Dermis microvascular lymphatic vessel endothelial cell (primary cell): ENCODE results near the gene PROK2. TPM values are rescaled to one million over a fixed set of nuclear protein-coding genes. Genes with fewer than 3 reads are reported as not detected.

Experiments
- DNase-seq, 2 donors: peaks; one replicate each; pipeline versions ENCODE4 v3.0.0 to v3.0.0-alpha.2; 2010; ENCODE audit warnings: low read depth in 2 of 2
- total RNA-seq: library from RNA; depleted of rRNA; stranded (reverse); fragments of >200 nt; gene quantifications from 2 replicates; pipeline ENCODE4 v1.2.1, GENCODE V29; 2014

PROK2 gene
- total RNA-seq, 1 donor from 2014 or later = not detected

- no peak for DNase-seq
These were observed 1.6 kb upstream of the PROK2 start for GRCh38 chr3:71786551-71786950.

DNA sequence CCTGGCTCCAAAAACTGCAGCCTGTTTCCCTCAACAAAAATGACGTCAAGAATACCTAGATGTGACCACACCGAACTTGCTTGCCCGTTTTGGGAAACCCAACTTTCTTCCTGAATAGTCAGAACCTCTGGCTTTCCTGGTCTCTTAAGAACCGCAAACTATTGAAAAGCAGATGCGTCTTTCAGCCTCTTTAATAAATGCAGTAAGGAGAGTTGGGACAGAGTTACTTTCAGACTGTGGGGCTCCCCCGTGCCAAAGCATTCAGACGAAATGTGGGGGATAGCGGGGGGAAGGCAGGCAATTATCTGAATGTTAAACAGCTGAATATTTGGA is 1.2 kb upstream of the PROK2 start:
- DNase-seq = no peak

- DNase-seq = no peak
These were observed 726 bp upstream of the PROK2 start for GRCh38 chr3:71785532-71786216.

DNA sequence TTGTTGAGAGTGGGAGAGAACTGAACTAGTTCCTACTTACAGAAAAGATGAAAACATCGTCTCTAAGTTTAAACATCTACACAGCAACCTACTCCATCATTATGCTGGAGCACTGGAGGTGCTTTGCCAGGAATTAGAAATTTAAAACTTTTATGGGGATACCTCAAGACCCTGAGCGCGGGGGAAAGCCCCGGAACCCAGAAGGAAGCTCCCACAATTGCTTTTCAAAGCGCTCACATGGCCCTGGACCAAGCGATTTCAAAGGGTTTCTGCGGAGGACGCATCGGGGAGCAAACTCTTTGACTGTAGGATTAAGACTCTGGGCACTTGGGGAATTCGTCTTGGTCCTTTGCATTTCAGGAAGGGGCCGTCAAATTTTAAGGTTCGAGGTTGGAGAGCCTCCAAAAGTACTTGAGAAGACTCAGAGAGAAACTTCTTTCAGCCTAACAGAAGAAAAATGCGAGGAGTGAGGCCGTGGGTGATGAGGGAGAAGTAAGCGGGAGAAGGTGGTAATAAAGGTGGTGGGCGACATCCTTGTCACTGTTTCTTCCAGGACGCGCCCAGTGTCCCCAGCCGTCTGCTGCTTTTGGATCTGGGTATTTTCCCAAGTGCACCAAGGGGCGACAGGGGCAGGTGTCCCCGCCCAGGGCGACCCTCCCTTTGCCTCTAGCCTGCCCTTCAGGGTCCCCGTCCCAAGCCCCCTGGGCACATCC is 591 bp downstream of the PROK2 start:
- DNase-seq = no peak

DNA sequence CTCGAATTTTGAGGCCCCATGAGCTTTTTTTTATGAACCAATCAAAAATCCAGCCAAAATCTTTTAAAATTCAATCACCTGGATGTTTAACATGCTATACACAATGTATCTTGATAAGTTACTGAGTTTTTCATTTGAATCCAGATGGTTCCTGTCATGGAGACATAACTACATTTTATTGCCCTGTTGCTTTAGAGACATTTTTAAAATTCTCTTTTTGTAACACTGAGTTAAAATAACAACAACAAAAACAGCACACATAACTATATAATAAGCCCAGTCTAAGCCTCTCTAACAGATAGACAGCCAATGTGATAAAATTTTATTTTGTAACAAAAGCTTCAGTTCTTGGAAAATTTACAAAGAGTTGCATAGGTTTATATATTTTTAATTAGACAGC is 1.8 kb downstream of the PROK2 start:
- no peak for DNase-seq

DNA sequence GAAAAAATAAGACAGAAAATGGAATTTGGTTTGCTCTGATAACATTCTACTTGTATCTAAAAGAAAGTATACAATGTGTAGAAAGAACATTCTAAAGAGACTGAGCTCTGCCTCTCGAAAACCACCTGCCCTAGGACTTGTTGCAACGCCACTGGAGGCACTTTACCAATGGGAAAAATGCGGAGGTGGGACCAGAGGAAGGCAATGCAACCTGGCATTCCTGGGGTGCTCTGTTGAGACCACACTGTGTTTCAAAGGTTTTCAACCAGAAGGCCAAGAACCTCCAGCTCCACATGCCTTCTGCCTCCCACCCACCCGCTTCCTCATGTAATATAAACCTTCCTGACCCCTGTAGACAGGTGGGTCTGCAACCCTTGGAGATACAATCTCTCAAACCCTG is 4.5 kb downstream of the PROK2 start:
- no peak for DNase-seq

DNA sequence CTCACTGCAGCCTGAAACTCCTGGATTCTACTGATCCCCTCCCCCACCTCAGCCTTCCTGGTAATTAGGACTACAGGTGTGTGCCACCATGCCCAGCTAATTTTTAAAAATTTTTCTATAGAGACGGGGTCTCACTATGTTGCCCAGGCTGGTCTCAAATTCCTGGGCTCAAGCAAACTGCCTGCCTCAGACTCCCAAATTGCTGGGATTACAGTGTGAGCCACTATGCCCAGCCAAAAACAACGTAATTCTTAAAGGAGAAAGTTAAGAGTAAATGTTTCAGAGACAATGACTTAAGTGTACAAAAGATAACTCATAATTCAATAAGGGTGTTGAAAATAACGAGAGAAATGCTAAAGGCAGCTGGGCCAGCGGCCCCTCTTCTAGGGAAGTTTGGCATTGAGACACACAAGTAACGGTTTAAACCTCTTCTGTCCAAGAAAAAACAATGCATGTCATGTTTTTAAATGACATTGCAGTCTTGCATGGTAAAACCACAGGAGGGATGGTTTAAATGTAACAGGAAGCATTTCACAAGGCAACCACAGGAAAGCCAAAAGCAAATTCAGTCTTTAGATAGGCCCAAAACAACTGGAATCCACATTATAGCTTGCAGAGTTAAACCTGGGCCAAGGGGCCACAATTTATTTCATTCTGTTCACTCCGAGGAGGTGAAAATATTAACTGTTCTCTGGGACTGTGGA is 5.1 kb downstream of the PROK2 start:
- no peak for DNase-seq

DNA sequence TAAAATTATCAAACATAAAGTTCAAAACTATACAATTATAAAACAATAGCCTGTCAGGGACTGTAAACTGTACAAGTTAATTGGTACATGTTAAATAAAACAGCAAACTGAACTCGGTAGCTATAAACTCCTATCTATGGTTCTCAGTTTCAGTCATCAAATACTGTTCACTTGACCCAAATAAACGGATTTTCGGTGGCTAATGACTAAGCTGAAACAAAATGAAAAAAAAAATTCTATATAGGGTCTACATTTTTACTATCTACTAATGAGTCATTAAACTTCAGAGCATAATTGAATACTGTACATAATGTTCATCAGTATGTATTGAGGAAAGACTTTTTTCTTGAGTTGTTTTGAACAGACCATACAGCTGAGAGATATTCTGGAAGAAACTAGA is 6.6 kb downstream of the PROK2 start:
- no peak for DNase-seq

DNA sequence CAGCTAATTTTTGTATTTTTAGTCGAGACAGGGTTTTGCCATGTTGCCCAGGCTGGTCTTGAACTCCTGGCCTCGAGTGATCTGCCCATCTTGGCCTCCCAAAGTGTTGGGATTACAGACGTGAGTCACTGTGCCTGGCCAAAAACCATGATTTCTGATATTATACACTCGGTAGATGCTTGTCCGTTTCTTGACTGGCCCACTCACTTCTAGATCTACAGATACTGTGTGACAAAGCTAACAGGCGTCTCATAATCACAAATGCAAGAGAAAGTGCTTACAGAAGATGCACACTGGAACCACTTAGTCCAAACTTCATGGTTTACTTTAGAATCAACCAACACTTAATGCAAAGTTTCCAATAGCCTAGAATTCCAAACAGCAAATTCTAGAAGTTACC is 8.4 kb downstream of the PROK2 start:
- DNase-seq = no peak

DNA sequence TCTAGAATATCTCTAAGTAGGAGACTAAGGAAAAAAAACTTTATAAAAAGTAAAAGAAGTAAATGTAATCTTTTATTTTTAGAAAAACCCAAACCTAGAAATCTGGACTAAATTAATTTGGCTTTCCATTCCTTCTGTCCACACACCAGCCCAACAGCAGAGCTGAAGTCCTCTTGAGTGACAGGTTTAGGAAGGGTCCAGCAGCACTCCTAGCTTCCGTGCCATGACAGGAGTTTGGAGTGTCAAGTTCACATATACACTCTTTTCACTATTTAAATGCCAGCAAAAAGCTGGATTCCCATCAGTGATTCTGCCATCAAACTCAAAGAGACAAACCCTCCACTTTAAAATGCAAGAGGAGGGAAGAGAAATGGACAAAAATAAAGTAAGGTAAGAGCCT is 13.1 kb downstream of the PROK2 start:
- no peak for DNase-seq

- DNase-seq = no peak
These were observed 13.8 kb downstream of the PROK2 start for GRCh38 chr3:71771126-71771525.

DNA sequence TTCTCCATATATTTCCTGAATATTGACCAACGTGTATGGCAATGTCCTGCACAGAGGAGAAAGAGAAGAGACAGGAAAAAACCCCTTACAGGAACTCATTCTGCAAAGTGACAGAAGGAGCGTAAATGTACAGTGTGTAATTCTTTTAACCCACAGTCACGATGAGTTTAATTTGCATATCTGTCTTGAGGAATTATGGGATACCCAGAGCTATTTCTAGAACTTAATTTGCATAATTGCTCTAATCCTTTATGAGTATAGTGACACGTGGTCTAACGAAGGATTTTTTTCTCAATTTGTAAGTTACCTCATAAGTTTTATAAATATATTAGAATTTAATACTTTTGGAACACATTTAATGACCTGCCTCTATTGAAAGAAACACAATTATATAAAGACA is 21.5 kb downstream of the PROK2 start:
- no peak for DNase-seq

DNA sequence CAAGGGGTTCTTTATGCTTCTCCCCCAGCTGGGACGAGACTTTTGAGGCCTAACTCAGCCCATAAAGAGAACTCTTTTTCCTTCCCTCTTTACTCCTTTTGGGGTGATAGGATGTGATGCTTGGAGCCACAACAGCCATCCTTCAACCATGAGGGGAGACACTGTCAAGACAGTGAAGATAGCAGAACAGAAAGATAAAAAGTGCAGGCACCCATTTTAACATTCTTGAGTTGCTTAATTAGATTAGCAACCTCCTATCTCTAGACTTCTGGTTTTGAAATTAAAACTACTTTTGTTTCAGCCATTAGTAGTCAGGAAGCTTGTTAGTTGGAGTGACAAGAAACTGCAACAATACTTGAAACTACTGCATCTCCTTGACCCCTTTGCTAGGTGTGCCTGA is 24.8 kb downstream of the PROK2 start:
- no peak for DNase-seq

- no peak for DNase-seq
These were observed 25.5 kb downstream of the PROK2 start for GRCh38 chr3:71759401-71759800.

DNA sequence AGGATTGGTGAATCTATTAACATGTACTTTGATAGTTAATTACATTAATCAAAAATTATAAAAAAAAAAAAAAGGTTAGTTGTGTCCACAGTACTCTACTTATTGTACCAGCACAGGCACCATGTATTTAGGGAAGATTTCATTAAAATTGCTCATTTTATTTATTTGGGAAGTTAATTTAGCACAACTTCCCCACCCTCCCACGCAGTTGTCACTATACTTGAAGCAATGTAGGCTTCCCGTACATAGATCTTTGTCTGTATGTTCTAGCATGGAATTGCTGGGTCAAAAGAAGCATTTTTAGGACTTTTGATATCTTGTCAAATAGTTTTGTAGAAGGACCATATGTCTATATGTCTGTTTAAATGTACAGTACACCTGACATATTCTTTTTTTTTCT is 26.9 kb downstream of the PROK2 start:
- no peak for DNase-seq

DNA sequence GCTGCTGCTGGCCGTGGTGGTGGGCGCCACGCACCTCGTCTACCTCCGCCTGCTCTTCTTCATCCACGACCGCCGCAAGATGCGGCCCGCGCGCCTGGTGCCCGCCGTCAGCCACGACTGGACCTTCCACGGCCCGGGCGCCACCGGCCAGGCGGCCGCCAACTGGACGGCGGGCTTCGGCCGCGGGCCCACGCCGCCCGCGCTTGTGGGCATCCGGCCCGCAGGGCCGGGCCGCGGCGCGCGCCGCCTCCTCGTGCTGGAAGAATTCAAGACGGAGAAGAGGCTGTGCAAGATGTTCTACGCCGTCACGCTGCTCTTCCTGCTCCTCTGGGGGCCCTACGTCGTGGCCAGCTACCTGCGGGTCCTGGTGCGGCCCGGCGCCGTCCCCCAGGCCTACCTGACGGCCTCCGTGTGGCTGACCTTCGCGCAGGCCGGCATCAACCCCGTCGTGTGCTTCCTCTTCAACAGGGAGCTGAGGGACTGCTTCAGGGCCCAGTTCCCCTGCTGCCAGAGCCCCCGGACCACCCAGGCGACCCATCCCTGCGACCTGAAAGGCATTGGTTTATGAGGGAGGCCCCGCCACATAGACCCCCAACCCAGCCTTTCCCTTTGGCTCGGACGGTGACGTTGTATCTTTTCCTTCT is 30.2 kb downstream of the PROK2 start:
- no peak for DNase-seq

DNA sequence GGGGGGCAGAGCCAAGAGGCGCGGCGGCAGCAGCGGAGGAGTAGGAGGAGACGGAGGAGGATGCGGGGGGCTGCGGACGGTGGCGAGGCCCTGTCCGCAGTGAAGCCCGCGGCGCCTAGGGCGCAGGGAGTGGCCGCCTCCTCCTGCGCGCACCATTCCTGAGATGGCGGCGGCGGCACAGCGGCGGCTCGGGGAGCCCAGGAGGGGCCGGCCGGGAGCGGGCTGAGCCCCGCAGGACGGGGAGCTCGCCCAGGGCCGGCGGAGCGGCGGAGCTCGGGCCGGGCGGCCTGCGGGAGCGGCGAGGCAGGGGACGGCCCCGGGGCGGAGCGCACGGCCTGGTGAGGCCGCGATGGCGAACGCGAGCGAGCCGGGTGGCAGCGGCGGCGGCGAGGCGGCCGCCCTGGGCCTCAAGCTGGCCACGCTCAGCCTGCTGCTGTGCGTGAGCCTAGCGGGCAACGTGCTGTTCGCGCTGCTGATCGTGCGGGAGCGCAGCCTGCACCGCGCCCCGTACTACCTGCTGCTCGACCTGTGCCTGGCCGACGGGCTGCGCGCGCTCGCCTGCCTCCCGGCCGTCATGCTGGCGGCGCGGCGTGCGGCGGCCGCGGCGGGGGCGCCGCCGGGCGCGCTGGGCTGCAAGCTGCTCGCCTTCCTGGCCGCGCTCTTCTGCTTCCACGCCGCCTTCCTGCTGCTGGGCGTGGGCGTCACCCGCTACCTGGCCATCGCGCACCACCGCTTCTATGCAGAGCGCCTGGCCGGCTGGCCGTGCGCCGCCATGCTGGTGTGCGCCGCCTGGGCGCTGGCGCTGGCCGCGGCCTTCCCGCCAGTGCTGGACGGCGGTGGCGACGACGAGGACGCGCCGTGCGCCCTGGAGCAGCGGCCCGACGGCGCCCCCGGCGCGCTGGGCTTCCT is 31.0 kb downstream of the PROK2 start, which contains the start of gene GPR27:
GPR27 (plus strand) TSS at position 155 of the 909 bp plus-strand sequence; CDS start at position 350, 195 bp downstream.
- DNase-seq = peak; percentile 16 to 66

DNA sequence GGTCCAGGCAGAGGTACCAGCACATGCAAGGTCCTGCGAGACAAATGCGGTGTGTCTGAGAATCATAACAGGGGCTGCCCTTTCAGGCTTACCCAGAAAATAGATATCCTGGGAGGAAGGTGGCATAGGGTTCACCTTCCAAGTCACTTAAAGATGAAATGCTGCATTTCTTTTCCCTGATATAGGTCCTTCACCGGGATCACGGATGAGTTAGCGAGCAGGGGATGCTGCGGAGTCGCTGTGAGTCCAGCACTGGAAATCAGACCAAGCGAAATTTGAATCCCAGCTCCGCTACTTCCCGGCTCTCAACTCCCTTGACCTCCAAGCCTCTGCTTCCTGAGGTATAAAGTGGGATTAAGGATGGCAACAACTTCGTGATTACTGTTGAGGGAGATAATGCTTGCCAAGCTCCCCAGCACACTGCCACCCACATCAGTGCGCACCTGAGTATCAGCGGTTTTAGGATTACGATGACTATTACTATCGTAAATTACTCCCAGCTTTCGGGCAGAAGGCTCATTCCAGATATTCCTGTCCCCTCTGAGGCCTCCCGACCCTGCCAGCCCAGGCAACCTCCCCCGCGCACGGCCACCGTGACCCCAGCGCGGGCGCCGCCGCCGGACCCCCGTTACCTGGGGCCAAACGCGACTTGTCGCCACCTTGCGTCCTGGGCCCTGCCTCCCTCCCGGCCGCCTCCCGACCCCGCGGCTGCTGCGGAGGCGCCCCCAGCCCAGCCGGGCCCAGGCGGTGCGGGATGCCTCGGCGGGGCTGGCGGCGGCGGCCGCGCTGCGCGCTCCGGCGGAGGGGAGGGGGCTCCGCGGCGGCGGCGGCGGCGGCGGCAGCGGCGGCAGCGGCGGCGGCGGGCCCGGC is 31.9 kb downstream of the PROK2 start:
- no peak for DNase-seq

DNA sequence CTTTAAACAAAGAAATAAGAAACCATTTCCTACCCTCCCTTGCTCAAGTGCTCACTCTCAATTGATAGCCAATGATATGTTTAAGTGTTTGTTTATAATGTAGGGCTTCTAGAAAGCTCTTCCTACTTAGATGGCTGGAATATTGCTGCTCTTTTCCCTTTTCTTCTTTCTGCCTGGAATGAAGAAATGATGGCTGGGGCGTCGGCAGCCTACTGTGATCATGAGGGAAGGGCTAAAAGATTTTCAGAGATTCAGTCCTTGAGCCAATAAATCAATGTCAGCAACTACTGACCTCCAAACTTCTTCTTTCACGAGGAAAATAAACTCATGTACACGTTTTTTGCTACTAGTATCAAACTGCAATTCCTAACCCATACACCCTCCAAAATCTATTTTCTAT is 33.3 kb downstream of the PROK2 start:
- DNase-seq = no peak

DNA sequence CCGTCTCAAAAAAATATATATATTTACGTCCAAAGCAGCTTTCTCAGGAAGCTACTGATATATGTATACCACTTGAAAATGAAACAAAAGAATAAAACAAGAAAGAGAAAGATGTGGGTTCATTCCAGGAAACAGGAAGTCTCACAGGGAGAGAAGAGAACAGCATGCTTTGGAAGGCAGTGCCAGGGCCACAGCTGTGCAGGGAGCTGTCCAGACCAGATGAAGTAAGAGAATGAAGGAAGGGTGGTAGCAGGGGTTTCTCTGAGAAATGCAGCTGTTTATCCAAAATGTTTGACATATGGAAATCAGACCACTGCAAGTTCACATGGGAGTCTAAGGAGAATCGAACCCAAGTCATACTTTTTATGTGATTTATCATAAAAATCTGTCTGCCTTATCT is 40.2 kb downstream of the PROK2 start:
- DNase-seq = no peak
